ENCODE results near the gene ZNF43. TPM values are rescaled to one million over a fixed set of nuclear protein-coding genes. Genes with fewer than 3 reads are reported as not detected.

The ZNF43 gene
- total RNA-seq, 1 donor from 2014 or later = 57.3 TPM

DNA sequence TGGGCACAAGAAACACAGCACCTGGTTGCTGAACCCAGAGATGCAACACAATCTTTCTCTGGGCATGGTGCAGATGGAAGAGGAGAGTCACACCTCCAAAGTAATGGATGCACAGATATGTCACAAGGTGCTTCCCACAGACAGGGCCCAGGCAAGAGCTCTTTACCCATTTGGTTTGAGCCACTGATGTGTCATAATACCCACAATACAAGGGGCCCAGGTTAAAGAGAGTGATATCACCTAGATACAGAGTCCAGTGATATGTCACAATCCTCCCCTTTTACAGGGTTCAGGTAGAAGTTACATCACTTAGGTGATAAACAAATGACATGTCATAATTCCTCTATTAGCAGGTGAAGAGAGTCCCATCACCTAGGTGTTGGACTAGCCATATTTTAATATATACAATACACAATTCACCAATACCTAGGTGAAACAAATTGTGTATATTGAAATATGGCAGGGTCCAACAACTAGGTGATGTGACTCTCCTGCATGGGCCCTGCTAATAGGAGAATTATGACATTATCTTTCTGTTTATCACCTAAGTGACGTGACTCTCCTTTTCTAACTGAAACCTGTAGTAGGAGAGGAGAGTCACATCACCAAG is 5.6 kb upstream of the ZNF43 start:
- Mint-ChIP-seq H3K27ac (no peak overlapping the region), H3K36me3 (peaks cover 33% of the 10 kb centered on the region), H3K27me3 (ENCODE audit: low read depth) (no peaks in the 10 kb centered on the region), H3K4me3 (no peak overlapping the region), H3K4me1 (no peaks in the 10 kb centered on the region), H3K9me3 (no peaks in the 10 kb centered on the region)
- no peak for DNase-seq (ENCODE audit: low spot score in 2 of 2, unreplicated experiment in 2 of 2)
- TF ChIP-seq, protein P1, sequence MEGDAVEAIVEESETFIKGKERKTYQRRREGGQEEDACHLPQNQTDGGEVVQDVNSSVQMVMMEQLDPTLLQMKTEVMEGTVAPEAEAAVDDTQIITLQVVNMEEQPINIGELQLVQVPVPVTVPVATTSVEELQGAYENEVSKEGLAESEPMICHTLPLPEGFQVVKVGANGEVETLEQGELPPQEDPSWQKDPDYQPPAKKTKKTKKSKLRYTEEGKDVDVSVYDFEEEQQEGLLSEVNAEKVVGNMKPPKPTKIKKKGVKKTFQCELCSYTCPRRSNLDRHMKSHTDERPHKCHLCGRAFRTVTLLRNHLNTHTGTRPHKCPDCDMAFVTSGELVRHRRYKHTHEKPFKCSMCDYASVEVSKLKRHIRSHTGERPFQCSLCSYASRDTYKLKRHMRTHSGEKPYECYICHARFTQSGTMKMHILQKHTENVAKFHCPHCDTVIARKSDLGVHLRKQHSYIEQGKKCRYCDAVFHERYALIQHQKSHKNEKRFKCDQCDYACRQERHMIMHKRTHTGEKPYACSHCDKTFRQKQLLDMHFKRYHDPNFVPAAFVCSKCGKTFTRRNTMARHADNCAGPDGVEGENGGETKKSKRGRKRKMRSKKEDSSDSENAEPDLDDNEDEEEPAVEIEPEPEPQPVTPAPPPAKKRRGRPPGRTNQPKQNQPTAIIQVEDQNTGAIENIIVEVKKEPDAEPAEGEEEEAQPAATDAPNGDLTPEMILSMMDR (IDR thresholded peaks at IDR 0.05; ENCODE audit: unreplicated experiment) = no peak

DNA sequence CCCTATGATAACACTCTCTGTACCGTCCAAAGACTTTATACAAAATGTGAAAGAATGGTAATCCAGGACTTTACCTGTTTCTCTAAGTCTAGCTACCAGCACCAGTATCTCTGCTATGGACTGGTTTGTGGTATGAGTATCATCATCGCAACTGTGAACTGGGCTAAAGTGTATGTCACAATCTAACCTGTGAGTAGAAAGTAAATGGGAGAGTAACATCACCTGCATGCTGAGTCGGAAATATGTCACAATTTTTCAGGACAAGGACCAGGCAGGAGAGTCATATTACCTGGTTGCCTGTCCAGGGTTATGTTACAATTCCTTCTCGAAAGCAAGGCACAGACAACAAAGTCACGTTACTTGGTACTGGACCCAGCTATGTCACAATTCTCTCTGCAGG is 5.1 kb upstream of the ZNF43 start:
- Mint-ChIP-seq H3K27ac (no peak overlapping the region), H3K9me3 (no peaks in the 10 kb centered on the region), H3K4me1 (peaks cover 4% of the 10 kb centered on the region), H3K4me3 (no peak overlapping the region), H3K27me3 (ENCODE audit: low read depth) (no peaks in the 10 kb centered on the region), H3K36me3 (peaks cover 29% of the 10 kb centered on the region)
- TF ChIP-seq, protein P1 (IDR thresholded peaks at IDR 0.05; ENCODE audit: unreplicated experiment) = no peak
- no peak for DNase-seq (ENCODE audit: low spot score in 2 of 2, unreplicated experiment in 2 of 2)

DNA sequence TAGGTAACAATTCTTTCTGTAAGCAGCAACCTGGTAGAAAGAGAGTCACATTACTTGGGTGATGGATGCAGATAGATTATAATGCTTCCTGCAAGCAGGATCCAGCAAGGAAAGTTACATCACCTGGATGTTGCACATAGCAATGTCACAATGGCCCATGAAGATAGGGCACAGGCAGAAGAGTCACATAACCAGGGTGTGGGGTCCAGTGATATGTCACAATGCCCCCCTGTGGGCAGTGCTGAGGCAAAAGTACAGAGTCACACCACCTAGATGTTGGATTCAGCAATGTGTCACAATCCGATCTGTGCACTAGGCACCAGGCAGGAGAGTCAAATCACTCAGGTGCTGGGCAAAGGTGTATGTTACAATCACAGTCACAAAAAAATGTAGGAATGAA is 4.0 kb upstream of the ZNF43 start:
- Mint-ChIP-seq H3K27ac (no peak overlapping the region), H3K27me3 (ENCODE audit: low read depth) (no peaks in the 10 kb centered on the region), H3K4me3 (no peak overlapping the region), H3K4me1 (peaks cover 7% of the 10 kb centered on the region), H3K36me3 (peaks cover 27% of the 10 kb centered on the region), H3K9me3 (no peaks in the 10 kb centered on the region)
- no peak for DNase-seq (ENCODE audit: low spot score in 2 of 2, unreplicated experiment in 2 of 2)
- TF ChIP-seq, protein P1 (IDR thresholded peaks at IDR 0.05; ENCODE audit: unreplicated experiment) = no peak

DNA sequence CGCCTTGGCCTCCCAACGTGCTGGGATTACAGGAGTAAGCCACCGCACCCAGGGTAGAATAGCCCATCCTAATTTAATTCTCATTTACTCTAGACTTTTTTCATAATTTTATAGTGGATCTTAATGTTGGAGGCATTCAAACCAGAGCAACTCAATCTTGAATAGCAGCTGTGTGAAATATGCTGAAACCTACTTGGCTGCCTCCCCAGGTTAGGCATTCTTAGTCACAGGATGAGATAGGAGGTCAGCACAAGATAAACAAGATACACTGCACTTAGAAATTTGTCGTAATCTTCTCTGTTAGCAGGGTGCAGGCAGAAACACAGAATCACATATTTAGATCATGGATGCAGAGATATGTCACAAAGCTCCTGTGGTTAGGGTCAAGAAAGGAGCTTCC is 2.7 kb upstream of the ZNF43 start:
- H3K4me3 Mint-ChIP-seq = no peak overlapping the region
- TF ChIP-seq, protein P1 (IDR thresholded peaks at IDR 0.05; ENCODE audit: unreplicated experiment) = no peak
- H3K27me3 Mint-ChIP-seq (ENCODE audit: low read depth) = no peaks in the 10 kb centered on the region
- H3K4me1 Mint-ChIP-seq = peaks cover 7% of the 10 kb centered on the region
- DNase-seq (ENCODE audit: low spot score in 2 of 2, unreplicated experiment in 2 of 2) = no peak
- peaks cover 33% of the 10 kb centered on the region for H3K36me3 Mint-ChIP-seq
- H3K27ac Mint-ChIP-seq = no peak overlapping the region
- no peaks in the 10 kb centered on the region for H3K9me3 Mint-ChIP-seq

DNA sequence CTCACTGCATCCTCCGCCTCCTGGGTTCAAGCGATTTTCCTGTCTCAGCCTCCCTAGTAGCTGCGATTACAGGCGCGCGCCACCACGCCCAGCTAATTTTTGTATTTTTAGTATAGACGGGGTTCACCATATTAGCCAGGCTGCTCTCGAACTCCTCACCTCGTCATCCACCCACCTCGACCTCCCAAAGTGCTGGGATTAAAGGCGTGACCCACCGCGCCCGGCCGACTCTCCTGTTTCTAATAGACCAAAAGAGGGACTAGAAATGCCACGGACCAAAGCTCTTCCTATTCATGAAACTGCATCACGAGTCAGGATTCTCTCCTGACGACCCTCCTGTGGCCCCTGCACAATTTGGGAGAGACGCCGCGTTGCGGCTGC is 563 bp downstream of the ZNF43 start:
- H3K27me3 Mint-ChIP-seq (ENCODE audit: low read depth) = no peaks in the 10 kb centered on the region
- H3K4me1 Mint-ChIP-seq = peaks cover 7% of the 10 kb centered on the region
- H3K9me3 Mint-ChIP-seq = peaks cover 14% of the 10 kb centered on the region
- DNase-seq (ENCODE audit: low spot score in 2 of 2, unreplicated experiment in 2 of 2) = no peak
- H3K27ac Mint-ChIP-seq = peak overlapping the region; percentile 100
- peaks cover 45% of the 10 kb centered on the region for H3K36me3 Mint-ChIP-seq
- H3K4me3 Mint-ChIP-seq = peak overlapping the region; percentile 99
- TF ChIP-seq, protein P1 (IDR thresholded peaks at IDR 0.05; ENCODE audit: unreplicated experiment) = no peak

DNA sequence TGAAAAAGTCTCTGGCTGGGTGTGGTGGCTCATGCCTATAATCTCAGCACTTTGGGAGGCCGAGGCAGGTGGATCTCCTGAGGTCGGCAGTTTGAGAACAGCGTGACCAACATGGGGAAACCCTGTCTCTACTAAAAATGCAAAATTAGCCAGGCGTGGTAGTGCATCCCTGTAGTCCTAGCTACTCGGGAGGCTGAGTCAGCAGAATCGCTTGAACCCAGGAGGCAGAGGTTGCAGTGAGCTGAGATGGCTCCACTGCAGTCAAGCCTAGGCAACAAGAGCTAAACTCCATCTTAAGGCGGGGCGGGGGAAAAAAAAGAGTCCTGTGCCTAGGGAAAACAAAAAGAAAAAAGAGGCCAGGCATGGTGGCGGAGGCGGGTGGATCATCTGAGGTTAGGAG is 2.2 kb downstream of the ZNF43 start:
- Mint-ChIP-seq H3K9me3 (peaks cover 21% of the 10 kb centered on the region), H3K36me3 (peaks cover 53% of the 10 kb centered on the region), H3K27me3 (ENCODE audit: low read depth) (no peaks in the 10 kb centered on the region), H3K4me1 (peaks cover 7% of the 10 kb centered on the region), H3K27ac (no peak overlapping the region), H3K4me3 (peak overlapping the region; percentile 56)
- TF ChIP-seq, protein P1 (IDR thresholded peaks at IDR 0.05; ENCODE audit: unreplicated experiment) = no peak
- DNase-seq (ENCODE audit: low spot score in 2 of 2, unreplicated experiment in 2 of 2) = no peak
